Measurements from ENCODE around the gene KDM1B. TPM values are rescaled to one million over a fixed set of nuclear protein-coding genes. Genes with fewer than 3 reads are reported as not detected.
"Not testable (repeated sequence)": the region's sequence is repeated elsewhere in the genome, so short reads cannot be mapped to it uniquely, and the experiment has no call there.

Gene KDM1B
- total RNA-seq, 6 donors from 2014 or later: 13.0 to 29.0 (median 22.0) TPM

- Histone ChIP-seq H3K9me3 (no peaks in the 10 kb centered on the region), H3K27ac (peak overlapping the region in 1 of 4 donors; percentile 22), H3K4me3 (no peak overlapping the region), H3K4me1 (no peaks in the 10 kb centered on the region), H3K36me3 (peaks cover 6 to 86% (median 32%) of the 10 kb centered on the region in 4 donors), H3K27me3 (no peaks in the 10 kb centered on the region)
- ATAC-seq (ENCODE audit: low FRiP score in 2 of 2): no peak
- TF ChIP-seq POLR2A (IDR thresholded peaks at IDR 0.05): no peak
- TF ChIP-seq POLR2AphosphoS5 (IDR thresholded peaks at IDR 0.05): no peak
- no peak for TF ChIP-seq EP300 (IDR thresholded peaks at IDR 0.05)
- TF ChIP-seq CTCF (IDR thresholded peaks at IDR 0.05): no peak
- 89 to 90% methylated on average over 4 of the region's 4 CpGs for WGBS, 2 donors
- no peak for DNase-seq
Observed at GRCh38 chr6:18165751-18166150, 10.5 kb downstream of the KDM1B start.

- no peak overlapping the region for H3K4me3 ChIP-seq
- TF ChIP-seq POLR2AphosphoS5 (IDR thresholded peaks at IDR 0.05) (no peak), CTCF (IDR thresholded peaks at IDR 0.05) (no peak), EP300 (IDR thresholded peaks at IDR 0.05) (no peak), POLR2A (IDR thresholded peaks at IDR 0.05) (no peak)
- H3K27me3 ChIP-seq: no peaks in the 10 kb centered on the region
- H3K9me3 ChIP-seq: no peaks in the 10 kb centered on the region
- peaks cover 2 to 86% (median 31%) of the 10 kb centered on the region in 4 donors for H3K36me3 ChIP-seq
- H3K4me1 ChIP-seq: no peaks in the 10 kb centered on the region
- peak overlapping the region in 1 of 4 donors; percentile 22 for H3K27ac ChIP-seq
- DNase-seq: no peak
- peak in 1 of 2 donors; percentile 67 for ATAC-seq (ENCODE audit: low FRiP score in 2 of 2)
- 84 to 89% methylated on average over 2 of the region's 2 CpGs for WGBS, 2 donors
Observed at GRCh38 chr6:18166312-18167036, 11.3 kb downstream of the KDM1B start.

- no peaks in the 10 kb centered on the region for H3K9me3 ChIP-seq
- no peak for DNase-seq
- H3K4me1 ChIP-seq: no peaks in the 10 kb centered on the region
- ATAC-seq (ENCODE audit: low FRiP score in 2 of 2): no peak
- TF ChIP-seq EP300 (IDR thresholded peaks at IDR 0.05) (no peak), CTCF (IDR thresholded peaks at IDR 0.05) (no peak), POLR2A (IDR thresholded peaks at IDR 0.05) (no peak), POLR2AphosphoS5 (IDR thresholded peaks at IDR 0.05) (no peak)
- no peaks in the 10 kb centered on the region for H3K27me3 ChIP-seq
- 96 to 99% methylated on average over 3 of the region's 3 CpGs for WGBS, 2 donors
- peaks cover 0 to 72% (median 25%) of the 10 kb centered on the region in 4 donors for H3K36me3 ChIP-seq
- H3K4me3 ChIP-seq: no peak overlapping the region
- H3K27ac ChIP-seq: no peak overlapping the region
Observed at GRCh38 chr6:18168264-18168663, 13.0 kb downstream of the KDM1B start.

GRCh38 chr6:18171871-18172270 is 16.6 kb downstream of the KDM1B start:
- WGBS, 2 donors: 63 to 74% methylated on average over 7 of the region's 7 CpGs
- H3K36me3 ChIP-seq: peaks cover 0 to 59% (median 23%) of the 10 kb centered on the region in 4 donors
- H3K4me1 ChIP-seq: no peaks in the 10 kb centered on the region
- no peaks in the 10 kb centered on the region for H3K9me3 ChIP-seq
- no peaks in the 10 kb centered on the region for H3K27me3 ChIP-seq
- ATAC-seq (ENCODE audit: low FRiP score in 2 of 2) (peak in 1 of 2 donors; percentile 38), DNase-seq (no peak)
- H3K4me3 ChIP-seq: no peak overlapping the region
- peak overlapping the region in 1 of 4 donors; percentile 64 for H3K27ac ChIP-seq
- TF ChIP-seq POLR2AphosphoS5 (IDR thresholded peaks at IDR 0.05) (no peak), CTCF (IDR thresholded peaks at IDR 0.05) (no peak), EP300 (IDR thresholded peaks at IDR 0.05) (no peak), POLR2A (IDR thresholded peaks at IDR 0.05) (no peak)

- WGBS, 2 donors: 44 to 50% methylated on average over 4 of the region's 4 CpGs
- H3K9me3 ChIP-seq: not testable (repeated sequence)
- H3K36me3 ChIP-seq: peaks cover 0 to 20% (median 4%) of the 10 kb centered on the region in 4 donors
Observed at GRCh38 chr6:18176198-18176597, 21.0 kb downstream of the KDM1B start.

More at GRCh38 chr6:18176198-18176597, 21.0 kb downstream of the KDM1B start:
- ATAC-seq (ENCODE audit: low FRiP score in 2 of 2); H3K4me1 ChIP-seq; H3K27ac ChIP-seq; H3K27me3 ChIP-seq; H3K4me3 ChIP-seq; DNase-seq: not testable (repeated sequence)

Measured in upper lobe of left lung (tissue), 6 donors.